Activated CD8-positive, alpha-beta memory T cell treated with anti-CD3 and anti-CD28 coated beads, Interleukin-2, amount 50 U/mL, for 1 hour (primary cell): ENCODE measurements around the gene CAPG.
A peak's percentile ranks its signal among the peaks of the same experiment; 100 is the strongest.

Experiments used
- DNase-seq: peaks from one replicate; pipeline ENCODE4 v3.0.0-alpha.2; 2020; ENCODE audit errors: extremely low read depth

The CAPG gene

GRCh38 chr2:85356186-85356585, 54.0 kb downstream of the CAPG start:
- no peak for DNase-seq

GRCh38 chr2:85355521-85355920, 54.6 kb downstream of the CAPG start:
- no peak for DNase-seq

GRCh38 chr2:85355073-85355410, 55.1 kb downstream of the CAPG start:
- DNase-seq = no peak

- peak; percentile 99 for DNase-seq
Observed at GRCh38 chr2:85354286-85355072, 55.7 kb downstream of the CAPG start, which contains the start of the genes ELMOD3 and RETSAT. Gene ELMOD3 (plus strand): TSS chr2:85354769. CDS start chr2:85357199, 2,430 bp downstream. Gene RETSAT (minus strand): TSS chr2:85354528. CDS start chr2:85354507, 21 bp downstream.

- no peak for DNase-seq
Observed at GRCh38 chr2:85353876-85354285, 56.3 kb downstream of the CAPG start.

- DNase-seq = no peak
Observed at GRCh38 chr2:85347599-85347998, 62.6 kb downstream of the CAPG start.
